GM18498 (cell line): Measurements from ENCODE around the gene IL6ST.

Experiments used
- ATAC-seq: cut with Tn5 transposase; IDR thresholded peaks from one replicate; pipeline ENCODE4 v1.9.1; 2021; ENCODE audit warnings: mild to moderate bottlenecking, moderate library complexity; ENCODE audit not compliant: unreplicated experiment

Gene IL6ST

GRCh38 chr5:55923177-55923771 is 71.5 kb downstream of the IL6ST start:
- no peak for ATAC-seq

- no peak for ATAC-seq
Observed at GRCh38 chr5:55921617-55922016, 73.1 kb downstream of the IL6ST start.

GRCh38 chr5:55920784-55921183 is 74.0 kb downstream of the IL6ST start:
- no peak for ATAC-seq

- no peak for ATAC-seq
Observed at GRCh38 chr5:55919625-55920024, 75.1 kb downstream of the IL6ST start.

GRCh38 chr5:55918087-55919035 is 76.4 kb downstream of the IL6ST start:
- ATAC-seq: no peak

DNA sequence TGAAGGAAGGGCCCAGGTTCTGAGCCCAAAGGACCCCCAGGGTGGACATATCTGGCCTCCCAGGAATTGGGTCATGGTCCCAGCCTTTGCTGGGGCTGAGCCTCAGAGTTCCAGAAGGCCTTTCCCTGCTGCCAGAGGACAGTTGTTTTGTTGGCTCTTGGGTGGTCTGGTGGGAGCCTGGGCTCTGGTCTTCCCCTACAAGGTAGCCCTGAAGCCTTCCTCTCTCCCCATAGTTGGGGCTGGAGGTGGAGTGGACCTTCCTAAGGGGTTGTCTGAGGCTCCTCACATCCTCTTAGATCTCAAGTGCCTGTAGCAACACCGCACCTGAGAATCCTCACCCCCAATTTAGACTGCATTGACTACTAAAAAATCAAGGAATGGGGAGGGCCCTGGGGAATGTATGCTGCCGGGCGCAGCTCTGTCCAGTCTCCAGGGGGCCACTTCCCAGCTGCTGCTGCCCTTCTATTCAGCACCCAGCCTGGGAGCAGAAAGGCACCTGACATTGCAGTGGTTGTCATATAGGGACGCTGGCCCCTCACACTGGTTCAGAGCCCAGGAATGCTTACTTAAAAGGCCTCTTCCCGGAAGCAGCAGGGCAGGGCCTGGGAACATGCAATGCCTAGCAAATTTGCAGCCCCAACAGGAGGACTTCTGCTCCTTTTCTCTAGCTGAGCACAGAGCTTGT is 77.2 kb downstream of the IL6ST start:
- no peak for ATAC-seq

- no peak for ATAC-seq
Observed at GRCh38 chr5:55916986-55917385, 77.8 kb downstream of the IL6ST start.

- ATAC-seq: no peak
Observed at GRCh38 chr5:55915783-55916182, 79.0 kb downstream of the IL6ST start.

DNA sequence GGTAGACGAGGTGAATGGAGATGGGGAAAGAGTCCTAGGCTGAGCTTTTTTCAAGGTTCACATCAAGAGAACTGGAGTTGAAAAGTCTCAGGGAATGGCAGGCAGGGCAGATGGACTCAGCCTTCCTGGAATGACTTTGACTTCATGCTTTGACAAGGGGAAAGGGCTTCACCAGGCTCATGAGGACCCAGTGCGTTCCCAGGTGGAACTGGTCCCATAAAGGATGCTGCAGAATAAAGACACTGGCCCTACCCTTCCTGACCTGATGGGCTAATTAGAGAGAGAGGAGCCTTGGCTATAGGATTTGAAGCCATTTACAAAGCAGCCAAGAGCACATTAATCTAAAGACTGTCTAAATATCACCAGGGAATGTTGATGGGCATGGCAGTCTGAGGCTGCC is 79.8 kb downstream of the IL6ST start:
- ATAC-seq: no peak

DNA sequence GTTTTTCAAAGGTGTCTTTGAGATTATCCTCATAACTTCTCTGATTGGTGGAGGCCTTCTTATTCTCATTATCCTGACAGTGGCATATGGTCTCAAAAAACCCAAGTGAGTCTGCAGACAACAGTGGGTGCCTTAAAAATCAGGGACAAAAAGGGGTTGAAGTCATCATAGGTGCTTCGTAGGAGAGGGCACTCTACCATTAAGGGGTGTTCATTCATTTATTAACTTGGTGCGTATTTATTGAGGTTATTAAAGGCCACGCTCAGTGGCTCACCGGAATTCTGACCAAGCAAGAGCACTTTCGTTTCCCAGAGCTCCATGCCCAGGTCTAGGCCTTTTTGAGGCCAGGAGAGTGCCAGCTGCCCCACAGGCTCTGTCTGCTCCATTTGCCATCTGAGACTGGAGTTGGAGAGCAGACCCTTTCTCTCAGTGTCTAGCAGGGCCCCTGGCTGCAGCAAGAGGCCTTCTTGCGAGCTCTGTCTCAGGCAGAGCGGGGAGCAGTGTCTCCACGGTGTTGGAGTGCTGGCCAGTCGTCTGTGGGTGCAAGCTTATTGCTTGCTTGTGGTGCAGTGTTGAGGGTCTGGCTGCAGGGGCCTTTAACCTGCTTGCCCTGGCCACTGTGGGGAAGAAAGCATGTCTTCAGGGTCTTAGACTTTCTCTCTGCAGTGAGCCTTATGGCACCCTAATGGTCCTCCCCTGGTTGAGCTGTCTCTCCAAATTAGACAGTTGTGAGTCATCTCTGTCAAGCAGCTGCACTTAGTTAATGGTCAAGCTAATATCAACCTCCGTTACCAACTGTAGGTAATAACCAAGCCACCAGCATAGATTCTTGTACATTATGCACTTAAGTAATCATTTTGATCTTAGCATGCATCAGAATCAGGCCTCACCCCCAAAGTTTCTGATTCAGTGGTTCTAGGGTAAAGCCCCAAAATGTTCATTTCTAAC is 81.0 kb downstream of the IL6ST start:
- peak; percentile 84 for ATAC-seq

DNA sequence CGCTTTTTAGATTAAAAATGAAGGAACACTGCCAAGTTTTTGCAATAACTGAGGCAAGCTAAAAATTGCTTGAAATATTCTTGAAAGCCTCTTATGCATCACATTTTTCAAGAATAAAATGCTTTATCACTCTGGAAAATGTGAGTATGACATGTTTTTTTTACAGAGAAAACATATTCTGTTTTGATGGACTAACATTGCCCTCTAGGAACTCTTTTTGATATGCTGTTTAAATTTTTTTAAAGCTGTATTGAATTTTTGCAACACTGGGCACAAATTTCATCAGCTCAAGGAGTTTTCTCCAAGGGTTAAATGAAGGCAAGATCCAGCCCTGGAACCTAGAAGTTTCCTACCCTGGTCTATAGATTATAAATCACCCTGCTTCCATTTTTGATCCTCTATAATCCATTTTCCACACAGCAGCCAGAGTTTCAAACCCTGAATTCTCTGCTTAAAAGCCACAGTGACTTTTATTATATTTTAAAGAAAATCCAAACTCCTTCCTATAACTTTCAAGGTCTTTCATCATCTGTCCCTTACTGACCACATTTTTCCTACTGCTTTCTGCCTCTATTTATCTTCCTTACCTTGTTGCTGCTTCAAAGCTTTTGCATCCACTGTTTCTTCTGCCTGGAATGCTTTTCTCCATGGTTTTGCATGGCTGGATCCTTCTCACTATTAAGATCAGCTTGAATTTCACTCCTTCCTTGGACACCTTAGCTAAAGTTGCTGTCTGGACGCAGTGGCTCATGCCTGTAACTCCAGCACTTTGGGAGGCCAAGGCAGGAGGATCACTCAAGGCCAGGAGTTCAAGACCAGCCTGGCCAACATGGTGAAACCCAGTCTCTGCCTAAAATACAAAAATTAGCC is 82.7 kb downstream of the IL6ST start:
- no peak for ATAC-seq

DNA sequence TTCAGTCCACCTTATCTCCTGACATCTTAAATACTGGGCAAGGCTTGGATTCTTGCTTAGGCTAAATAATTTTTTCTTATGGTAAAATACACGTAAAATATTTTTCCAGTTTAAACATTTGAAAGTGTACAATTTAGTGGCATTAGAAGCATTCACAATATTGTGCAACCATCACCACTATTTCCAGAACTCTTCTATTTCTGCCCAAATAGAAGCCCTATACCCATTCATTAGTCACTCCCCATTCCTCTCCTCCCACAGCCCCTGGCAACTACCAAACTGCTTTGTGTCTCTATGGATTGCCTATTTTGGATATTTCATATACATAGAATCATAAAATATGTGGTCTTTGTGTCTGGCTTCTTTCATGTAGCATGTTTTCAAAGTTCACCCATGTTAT is 86.0 kb downstream of the IL6ST start:
- no peak for ATAC-seq

DNA sequence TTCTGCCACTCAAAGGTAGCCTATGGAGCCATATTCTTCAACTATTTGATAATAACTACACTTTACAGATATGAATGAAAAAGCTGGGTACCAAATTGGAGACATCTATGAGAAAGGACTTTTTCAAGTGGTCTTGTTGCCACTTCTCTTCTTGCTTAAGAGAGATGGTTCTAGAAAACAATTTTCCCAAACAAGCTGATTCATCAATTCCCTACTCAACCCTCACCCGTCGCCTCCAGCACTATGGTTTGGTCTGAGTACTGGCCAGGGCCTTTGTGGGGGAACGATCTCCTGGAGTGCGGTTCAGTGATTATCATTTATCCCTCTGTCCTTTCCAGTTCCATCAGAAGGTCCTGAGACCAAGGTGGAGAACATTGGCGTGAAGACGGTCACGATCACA is 86.8 kb downstream of the IL6ST start:
- no peak for ATAC-seq

DNA sequence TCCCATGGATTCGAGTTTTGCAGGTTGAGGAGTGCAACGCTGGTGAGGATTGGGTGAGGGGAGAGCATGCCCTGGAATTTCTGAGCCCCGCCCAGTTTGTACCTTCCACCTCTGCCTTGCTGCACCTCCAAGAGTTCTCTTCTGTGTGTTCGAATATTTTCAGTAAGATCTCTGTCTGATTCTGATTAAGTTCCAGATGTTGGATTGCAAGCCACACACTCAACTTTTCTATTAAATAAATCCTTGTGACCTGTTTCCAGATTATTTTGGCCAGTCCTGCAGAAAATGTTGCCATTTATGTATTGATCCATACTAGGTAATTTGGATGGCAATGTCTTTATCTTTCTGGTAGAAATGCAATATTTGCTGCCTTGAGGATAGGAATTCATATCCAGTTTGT is 89.5 kb downstream of the IL6ST start:
- no peak for ATAC-seq

- no peak for ATAC-seq
Observed at GRCh38 chr5:55904152-55904551, 90.6 kb downstream of the IL6ST start.

- ATAC-seq: peak; percentile 87
Observed at GRCh38 chr5:55903121-55903701, 91.6 kb downstream of the IL6ST start.

DNA sequence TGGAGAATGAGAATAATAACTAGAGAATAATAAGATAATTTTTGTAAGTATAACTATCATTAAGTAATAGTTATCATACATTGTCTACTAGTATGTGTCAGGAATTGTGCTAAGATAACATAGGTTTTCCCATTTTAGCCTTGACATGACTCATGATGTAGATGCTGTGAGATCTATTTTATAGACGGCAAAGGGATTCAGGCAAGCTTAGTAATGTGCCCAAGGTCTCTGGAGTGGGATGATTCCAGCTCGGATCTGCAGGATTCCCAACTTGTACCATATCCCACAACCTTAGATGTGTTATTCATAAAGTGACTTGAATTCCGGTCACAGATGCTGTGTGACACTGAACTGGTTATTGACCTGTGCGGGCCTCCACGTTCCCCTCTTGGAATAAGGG is 92.1 kb downstream of the IL6ST start:
- ATAC-seq: no peak

- ATAC-seq: no peak
Observed at GRCh38 chr5:55900776-55901175, 94.0 kb downstream of the IL6ST start.

- no peak for ATAC-seq
Observed at GRCh38 chr5:55900068-55900467, 94.7 kb downstream of the IL6ST start.
